Measurements from ENCODE around the gene BRF1.

GRCh38 chr14:105269405-105269804, 31.4 kb downstream of the BRF1 start:
- TF ChIP-seq CTCF (IDR thresholded peaks at IDR 0.05), result no peak
- TF ChIP-seq EP300 (IDR thresholded peaks at IDR 0.05), result no peak
- no peak for TF ChIP-seq POLR2A (IDR thresholded peaks at IDR 0.05)
